A549 (cell line): Measurements from ENCODE around the gene FBLN5. TPM values are rescaled to one million over a fixed set of nuclear protein-coding genes. Genes with fewer than 3 reads are reported as not detected.

ENCODE experiments used
- ATAC-seq, 2 experiments: fragments of 200-7000 bp in 1 of 2; fragments of >200 bp in 1 of 2; cut with Nextera tagmentation in 1 of 2; cut with Tn5 transposase in 1 of 2; 3 replicates each; pipeline versions ENCODE4 v1.8.0 to v1.9.1; 2018 to 2020; ENCODE audit warnings: mild to moderate bottlenecking in 1 of 2, moderate library complexity in 1 of 2
- CTCF ChIA-PET: fragments of 300-600 bp; sonication (Branson Sonifier 250); formaldehyde crosslinking; extraction: SDS; loops from one replicate; lab custom pipeline; 2021; ENCODE audit warnings: antibody characterized with exemption, inconsistent platforms; lab: Yijun Ruan, JAX
- POLR2A ChIA-PET: fragments of 350-600 bp; formaldehyde crosslinking; extraction: SDS; loops from one replicate; lab custom pipeline; 2021; ENCODE audit warnings: antibody characterized with exemption, inconsistent platforms; lab: Yijun Ruan, JAX
- DNase-seq, 2 experiments: peaks; one replicate each; pipeline versions ENCODE4 v3.0.0 to v3.0.0-alpha.2; 2011 to 2016; ENCODE audit warnings: low read depth in 1 of 2, low spot score in 1 of 2
- FAIRE-seq: peaks from 2 replicates; lab custom pipeline; 2011; peaks lifted over from hg19 to GRCh38; lab: Jason Lieb, UNC
- H3K27ac ChIP-seq, 2 experiments: fragments of >200 bp; sonication (Bioruptor Twin); formaldehyde crosslinking; 3 replicates each; pipeline ENCODE4 v1.5.1; 2016 to 2017
- H3K4me1 ChIP-seq: fragments of >200 bp; sonication (Bioruptor Twin); formaldehyde crosslinking; 3 replicates; pipeline ENCODE4 v1.6.1; 2016
- H3K4me2 ChIP-seq: fragments of >200 bp; sonication (Bioruptor Twin); formaldehyde crosslinking; 3 replicates; pipeline ENCODE4 v1.6.1; 2016
- H3K4me3 ChIP-seq: fragments of >200 bp; sonication (Bioruptor Twin); formaldehyde crosslinking; 3 replicates; pipeline ENCODE4 v1.5.1; 2016
- H3K9me3 ChIP-seq: fragments of >200 bp; sonication (Bioruptor Twin); formaldehyde crosslinking; 3 replicates; pipeline ENCODE4 v1.6.1; 2016
- ATOH8 ChIP-seq: fragments of 250-450 bp; sonication (Bioruptor Pico); IDR thresholded peaks from 2 replicates; pipeline ENCODE4 v1.5.0; 2020; ENCODE audit warnings: low read depth, mild to moderate bottlenecking, moderate library complexity
- BHLHE40 ChIP-seq: IDR thresholded peaks from 2 replicates; pipeline ENCODE4 v1.6.1; 2012; ENCODE audit warnings: low read depth, low read length, inconsistent platforms
- CBX2 ChIP-seq: fragments of 200-600 bp; sonication (generic); IDR thresholded peaks from 2 replicates; pipeline ENCODE4 v1.6.1; 2016; ENCODE audit warnings: low read depth, mild to moderate bottlenecking, borderline replicate concordance
- CBX8 ChIP-seq: fragments of 200-600 bp; sonication (generic); IDR thresholded peaks from 2 replicates; pipeline ENCODE4 v1.6.1; 2016
- CEBPB ChIP-seq, 2 experiments: fragments of >200 bp in 1 of 2; sonication (Bioruptor Twin) in 1 of 2; formaldehyde crosslinking in 1 of 2; IDR thresholded peaks; 2 replicates each; pipeline ENCODE4 v1.6.1; 2012 to 2016
- CHD4 ChIP-seq: fragments of 200-600 bp; sonication (generic); IDR thresholded peaks from 2 replicates; pipeline ENCODE4 v1.6.1; 2016; ENCODE audit warnings: antibody characterized with exemption, mild to moderate bottlenecking, borderline replicate concordance
- CTCF ChIP-seq: fragments of >200 bp; sonication (Bioruptor Twin); formaldehyde crosslinking; IDR thresholded peaks from 3 replicates; pipeline ENCODE4 v1.5.1; 2016
- ELK1 ChIP-seq: fragments of 150-350 bp; IDR thresholded peaks from 2 replicates; pipeline ENCODE4 v1.6.1; 2014; ENCODE audit warnings: low read depth, mild to moderate bottlenecking, low read length
- FOSL2 ChIP-seq, 2 experiments: fragments of 450-650 bp in 1 of 2; fragments of >200 bp in 1 of 2; sonication (Bioruptor Twin) in 1 of 2; formaldehyde crosslinking; IDR thresholded peaks; 2 replicates each; pipeline versions ENCODE4 v1.5.0 to v1.6.1; 2016 to 2020; ENCODE audit warnings: mild to moderate bottlenecking in 1 of 2, moderate library complexity in 1 of 2
- GATA3 ChIP-seq: IDR thresholded peaks from 2 replicates; pipeline ENCODE4 v1.6.1; 2012; ENCODE audit warnings: borderline replicate concordance
- HEYL ChIP-seq: fragments of 250-450 bp; sonication (Bioruptor Pico); IDR thresholded peaks from 2 replicates; pipeline ENCODE4 v1.8.0; 2021; ENCODE audit warnings: mild to moderate bottlenecking, moderate library complexity
- HMGXB4 ChIP-seq: fragments of 250-450 bp; sonication (Bioruptor Pico); IDR thresholded peaks from 2 replicates; pipeline ENCODE4 v1.5.0; 2021; ENCODE audit warnings: mild to moderate bottlenecking, moderate library complexity, borderline replicate concordance
- JUNB ChIP-seq: fragments of >200 bp; sonication (Bioruptor Twin); formaldehyde crosslinking; IDR thresholded peaks from 2 replicates; pipeline ENCODE4 v1.6.1; 2016
- MAFK ChIP-seq: fragments of 450-650 bp; IDR thresholded peaks from 2 replicates; pipeline ENCODE4 v1.6.1; 2014; ENCODE audit not compliant: partially characterized antibody
- MAZ ChIP-seq: fragments of 150-350 bp; IDR thresholded peaks from 2 replicates; pipeline ENCODE4 v1.6.1; 2014; ENCODE audit warnings: antibody characterized with exemption, low read depth, low read length, borderline replicate concordance
- NFE2L2 ChIP-seq: fragments of 150-350 bp; conservative IDR thresholded peaks from 2 replicates; pipeline ENCODE4 v1.6.1; 2014; ENCODE audit warnings: low read length
- NR3C1 ChIP-seq: fragments of >200 bp; sonication (Bioruptor Twin); formaldehyde crosslinking; IDR thresholded peaks from 3 replicates; pipeline ENCODE4 v1.6.1; 2017
- RARB ChIP-seq: fragments of 250-450 bp; sonication (Bioruptor Pico); IDR thresholded peaks from 2 replicates; pipeline ENCODE4 v1.8.0; 2021; ENCODE audit warnings: mild to moderate bottlenecking, moderate library complexity
- REST ChIP-seq: fragments of 200-600 bp; sonication (generic); IDR thresholded peaks from 2 replicates; pipeline ENCODE4 v1.6.1; 2016; ENCODE audit warnings: antibody characterized with exemption, mild to moderate bottlenecking, moderate library complexity
- RFX5 ChIP-seq: fragments of 450-650 bp; IDR thresholded peaks from 2 replicates; pipeline ENCODE4 v1.7.1; 2014; ENCODE audit warnings: antibody characterized with exemption, mild to moderate bottlenecking, moderate library complexity
- RNF2 ChIP-seq: fragments of 200-600 bp; sonication (generic); IDR thresholded peaks from 2 replicates; pipeline ENCODE4 v1.6.1; 2016; ENCODE audit warnings: low read depth, mild to moderate bottlenecking, antibody characterized with exemption, moderate library complexity, borderline replicate concordance
- SMC3 ChIP-seq: fragments of >200 bp; sonication (Bioruptor Twin); formaldehyde crosslinking; IDR thresholded peaks from 3 replicates; pipeline ENCODE4 v1.6.1; 2018; ENCODE audit warnings: inconsistent platforms
- SREBF2 ChIP-seq: fragments of 450-650 bp; IDR thresholded peaks from 2 replicates; pipeline ENCODE4 v1.6.1; 2014; ENCODE audit warnings: mild to moderate bottlenecking, moderate library complexity
- TFCP2L1 ChIP-seq: fragments of 250-450 bp; sonication (Bioruptor Pico); IDR thresholded peaks from 2 replicates; pipeline ENCODE4 v1.5.0; 2021; ENCODE audit warnings: mild to moderate bottlenecking
- ZC3H11A ChIP-seq: fragments of 450-650 bp; IDR thresholded peaks from 2 replicates; pipeline ENCODE4 v1.6.1; 2014; ENCODE audit warnings: antibody characterized with exemption, mild to moderate bottlenecking
- WGBS: methylation state at CpG from one replicate; pipeline ENCODE4 v1.1.6; 2017; ENCODE audit errors: missing lambda C conversion rate; 5-methylcytosine and 5-hydroxymethylcytosine counted together
- polyA plus RNA-seq, 4 experiments: library from polyadenylated mRNA; depleted of rRNA in 3 of 4; stranded (reverse); fragments of >200 nt; fragmentation: RNase III in 1 of 4; extraction: RNeasy Plus Mini Kit Qiagen cat#74134 plus additional on column Dnase treatment in 1 of 4; gene quantifications; 2 replicates in 3 of 4; 3 replicates in 1 of 4; pipeline ENCODE4 v1.2.3, GENCODE V29; 2011 to 2017

FBLN5 gene
- polyA plus RNA-seq, 2 of the 4 experiments (the other 2 are of a cell fraction) = 0.88 to 1.3 TPM

- H3K9me3 ChIP-seq = no peaks in the 10 kb centered on the region
- DNase-seq (no peak), ATAC-seq (no peak)
- WGBS = 11% methylated on average over 1 of the region's 1 CpG
- TF ChIP-seq GATA3 = no peak
- no peak for TF ChIP-seq HMGXB4 (CRISPR knock-in tag)
- TF ChIP-seq FOSL2 (IDR thresholded peaks at IDR 0.05) = no peak
- no peak for TF ChIP-seq FOSL2 (CRISPR knock-in tag; IDR thresholded peaks at IDR 0.05)
- no peak for TF ChIP-seq NFE2L2
- no peak for TF ChIP-seq ZC3H11A
- no peak for TF ChIP-seq CBX8
- TF ChIP-seq CHD4 = no peak
- TF ChIP-seq TFCP2L1 (CRISPR knock-in tag) = no peak
- TF ChIP-seq CTCF = no peak
- no peak for TF ChIP-seq RFX5
- no peak for TF ChIP-seq RARB (CRISPR knock-in tag)
- TF ChIP-seq HEYL (CRISPR knock-in tag) = no peak
- no peak for TF ChIP-seq RNF2
- no peak for TF ChIP-seq ELK1
- TF ChIP-seq, all 56 proteins: peak for 0
- Histone ChIP-seq H3K4me3 (no peak overlapping the region), H3K27ac (no peak overlapping the region), H3K4me1 (no peaks in the 10 kb centered on the region), H3K4me2 (no peak overlapping the region)
- ChIA-PET POLR2A (no interaction called here), CTCF (interaction anchor here (0.7 kb wide), 1 partner anchor 216 kb away, joined by 4 read pairs; no protein-coding TSS in a partner anchor)
- FAIRE-seq = no peak
These were observed 99.8 kb downstream of the FBLN5 start for GRCh38 chr14:91847693-91848092.

- DNase-seq (no peak), ATAC-seq (no peak), FAIRE-seq (no peak)
- no peak overlapping the region for H3K27ac ChIP-seq
- 39% methylated on average over 2 of the region's 2 CpGs for WGBS
- H3K4me1 ChIP-seq = no peaks in the 10 kb centered on the region
- H3K4me3 ChIP-seq = no peak overlapping the region
- CTCF ChIA-PET = no interaction called here
- POLR2A ChIA-PET = no interaction called here
- H3K4me2 ChIP-seq = no peak overlapping the region
- no peaks in the 10 kb centered on the region for H3K9me3 ChIP-seq
- TF ChIP-seq JUNB (no peak), HMGXB4 (CRISPR knock-in tag) (no peak), FOSL2 (IDR thresholded peaks at IDR 0.05) (no peak), FOSL2 (CRISPR knock-in tag; IDR thresholded peaks at IDR 0.05) (no peak), RFX5 (no peak), NR3C1 (no peak), SMC3 (no peak), CBX2 (no peak), BHLHE40 (no peak), MAZ (no peak), SREBF2 (no peak), ATOH8 (CRISPR knock-in tag) (no peak), MAFK (no peak), REST (no peak), TFCP2L1 (CRISPR knock-in tag) (no peak), CEBPB (IDR thresholded peaks at IDR 0.05) (no peak)
These were observed 101.8 kb downstream of the FBLN5 start for GRCh38 chr14:91845652-91846051.
